Neuronal stem cell (in vitro differentiated cells): ENCODE data around the gene COG1.

Source experiments
- DNase-seq: peaks from one replicate; pipeline ENCODE4 v3.0.0-alpha.2; 2013; ENCODE audit warnings: low spot score
- H2AFZ ChIP-seq: one replicate; pipeline ENCODE4 v1.6.1; 2013; ENCODE audit warnings: mild to moderate bottlenecking, low read length, inconsistent platforms
- H2AK5ac ChIP-seq: 2 replicates; pipeline ENCODE4 v1.6.1; 2013; ENCODE audit warnings: low read depth, mild to moderate bottlenecking, inconsistent platforms, low read length, moderate library complexity, mixed read lengths
- H2BK120ac ChIP-seq: 2 replicates; pipeline ENCODE4 v1.6.1; 2013; ENCODE audit warnings: low read depth, mild to moderate bottlenecking, inconsistent platforms, low read length, moderate library complexity, mixed read lengths
- H2BK12ac ChIP-seq: one replicate; pipeline ENCODE4 v1.6.1; 2013; ENCODE audit warnings: low read length, inconsistent platforms
- H2BK15ac ChIP-seq: 2 replicates; pipeline ENCODE4 v1.6.1; 2013; ENCODE audit warnings: mild to moderate bottlenecking, low read length, inconsistent platforms, mixed read lengths
- H2BK5ac ChIP-seq: one replicate; pipeline ENCODE4 v1.6.1; 2013; ENCODE audit warnings: inconsistent platforms, mild to moderate bottlenecking, low read length, moderate library complexity
- H3K14ac ChIP-seq: one replicate; pipeline ENCODE4 v1.6.1; 2013; ENCODE audit warnings: low read length, inconsistent platforms
- H3K18ac ChIP-seq: 2 replicates; pipeline ENCODE4 v1.6.1; 2013; ENCODE audit warnings: low read length, inconsistent platforms
- H3K23ac ChIP-seq: 2 replicates; pipeline ENCODE4 v1.6.1; 2013; ENCODE audit warnings: low read depth, mild to moderate bottlenecking, mixed read lengths, low read length, inconsistent platforms; ENCODE audit not compliant: poor library complexity
- H3K27ac ChIP-seq: replicated peaks from 3 replicates; pipeline ENCODE4 v1.5.1; 2013; ENCODE audit warnings: low read length, inconsistent platforms
- H3K27me3 ChIP-seq, 3 experiments: 2 replicates each; pipeline ENCODE4 v1.6.1; 2013; ENCODE audit warnings: low read length in 3 of 3, mild to moderate bottlenecking in 2 of 3, inconsistent platforms in 1 of 3, low read depth in 1 of 3, mixed read lengths in 1 of 3, moderate library complexity in 1 of 3; ENCODE audit not compliant: control insufficient read depth in 3 of 3, insufficient read depth in 3 of 3
- H3K36me3 ChIP-seq, 2 donors: replicated peaks in 1 of 2; 2 replicates each; pipeline ENCODE4 v1.6.1; 2013; ENCODE audit warnings: low read length in 2 of 2; ENCODE audit not compliant: control insufficient read depth in 2 of 2, insufficient read depth in 2 of 2
- H3K4ac ChIP-seq: 2 replicates; pipeline ENCODE4 v1.6.1; 2013; ENCODE audit warnings: inconsistent platforms, mild to moderate bottlenecking, low read length, moderate library complexity
- H3K4me1 ChIP-seq, 2 donors: 1 replicate in 1 of 2; 2 replicates in 1 of 2; pipeline ENCODE4 v1.6.1; 2013; ENCODE audit warnings: low read length in 2 of 2, low read depth in 1 of 2; ENCODE audit not compliant: control insufficient read depth in 2 of 2, insufficient read depth in 1 of 2
- H3K4me2 ChIP-seq: one replicate; pipeline ENCODE4 v1.6.1; 2013; ENCODE audit warnings: mild to moderate bottlenecking, low read length, inconsistent platforms; ENCODE audit not compliant: insufficient read depth, poor library complexity, severe bottlenecking
- H3K4me3 ChIP-seq, 2 donors: 2 replicates each; pipeline ENCODE4 v1.5.1; 2013; ENCODE audit warnings: low read length in 2 of 2, mild to moderate bottlenecking in 2 of 2, inconsistent platforms in 1 of 2, moderate library complexity in 1 of 2
- H3K79me1 ChIP-seq: one replicate; pipeline ENCODE4 v1.6.1; 2013; ENCODE audit warnings: low read depth, mild to moderate bottlenecking, inconsistent platforms, low read length, moderate library complexity
- H3K9ac ChIP-seq: one replicate; pipeline ENCODE4 v1.6.1; 2013; ENCODE audit warnings: mild to moderate bottlenecking, low read depth, low read length, inconsistent platforms; ENCODE audit not compliant: poor library complexity
- H3K9me3 ChIP-seq, 2 donors: replicated peaks in 1 of 2; 2 replicates each; pipeline versions ENCODE3 to v1.6.1; 2013; ENCODE audit warnings: low read length in 2 of 2, mild to moderate bottlenecking in 2 of 2, inconsistent platforms in 1 of 2, low read depth in 1 of 2, mixed read lengths in 1 of 2, moderate library complexity in 1 of 2; ENCODE audit not compliant: control insufficient read depth in 2 of 2, insufficient read depth in 1 of 2
- H4K8ac ChIP-seq: one replicate; pipeline ENCODE4 v1.6.1; 2013; ENCODE audit warnings: low read depth, mild to moderate bottlenecking, inconsistent platforms, low read length, moderate library complexity
- H4K91ac ChIP-seq: one replicate; pipeline ENCODE4 v1.6.1; 2013; ENCODE audit warnings: low read length, low read depth, mild to moderate bottlenecking, inconsistent platforms; ENCODE audit not compliant: poor library complexity
- WGBS, 2 donors: extraction: QIAGEN DNeasy Blood & Tissue Kit; methylation state at CpG; one replicate each; pipeline ENCODE4 v1.1.7; 2013; ENCODE audit warnings: missing lambda C conversion rate in 2 of 2, mixed read lengths in 1 of 2; ENCODE audit not compliant: insufficient read length in 2 of 2, insufficient replicate concordance in 1 of 2; ENCODE audit errors: extremely low coverage in 2 of 2; 5-methylcytosine and 5-hydroxymethylcytosine counted together

COG1 gene

GRCh38 chr17:73158133-73158532, 34.7 kb upstream of the COG1 start:
- Histone ChIP-seq H2AK5ac (no peak overlapping the region), H4K8ac (no peak overlapping the region), H3K14ac (no peak overlapping the region), H3K27ac (no peak overlapping the region), H3K79me1 (no peaks in the 10 kb centered on the region), H3K18ac (no peak overlapping the region), H3K9me3 (no peaks in the 10 kb centered on the region), H2AFZ (no peak overlapping the region), H3K4ac (no peak overlapping the region), H4K91ac (no peak overlapping the region), H3K4me3 (no peak overlapping the region), H2BK5ac (no peak overlapping the region), H3K4me1 (peaks cover 0 to 17% of the 10 kb centered on the region in 2 donors), H2BK15ac (no peak overlapping the region), H2BK12ac (no peak overlapping the region), H3K27me3 (peaks cover 1 to 31% (median 10%) of the 10 kb centered on the region in 3 experiments), H3K9ac (no peak overlapping the region), H3K23ac (no peak overlapping the region), H2BK120ac (no peak overlapping the region), H3K36me3 (no peaks in the 10 kb centered on the region), H3K4me2 (no peak overlapping the region)
- DNase-seq, result no peak
- WGBS, 2 donors, result no CpG with 5 or more reads among the region's 2 CpGs

DNA sequence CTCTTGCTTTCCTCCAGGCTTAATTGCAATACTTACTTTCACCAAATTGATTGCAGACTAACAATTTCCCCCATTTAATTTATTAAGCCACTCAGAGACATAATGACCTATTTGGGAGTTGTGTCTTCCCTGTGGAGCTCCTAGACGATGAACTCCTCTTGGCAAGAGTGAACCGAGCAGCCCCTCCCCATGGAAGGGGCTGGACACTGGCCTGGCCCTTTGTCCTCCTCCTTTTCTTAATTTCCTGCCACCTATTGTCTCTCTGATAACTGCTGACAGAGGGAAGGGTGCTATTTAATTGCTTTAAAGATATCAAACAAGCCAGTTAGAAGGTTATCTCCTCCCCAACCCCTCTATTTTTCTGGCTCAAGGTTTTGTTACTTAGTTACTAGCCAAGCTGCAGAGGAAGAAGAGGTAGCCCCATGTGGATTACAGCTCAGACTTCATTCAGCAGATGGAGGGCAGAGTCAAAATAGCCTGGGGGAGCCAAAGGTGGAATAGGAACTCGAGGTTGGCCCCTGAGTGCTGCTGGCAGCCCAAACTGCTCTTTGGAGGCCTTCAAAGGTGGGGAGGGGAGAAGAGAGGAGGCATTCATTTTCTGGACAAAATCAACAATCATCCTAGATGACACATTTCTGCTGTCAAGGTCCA, 31.8 kb upstream of the COG1 start:
- Histone ChIP-seq H3K18ac (no peak overlapping the region), H2BK12ac (no peak overlapping the region), H3K4me1 (peaks cover 16 to 19% of the 10 kb centered on the region in 2 donors), H3K4me2 (no peak overlapping the region), H2BK120ac (no peak overlapping the region), H3K4me3 (no peak overlapping the region), H3K23ac (no peak overlapping the region), H2AK5ac (no peak overlapping the region), H4K8ac (no peak overlapping the region), H2BK5ac (no peak overlapping the region), H4K91ac (no peak overlapping the region), H3K27ac (no peak overlapping the region), H3K14ac (no peak overlapping the region), H3K4ac (no peak overlapping the region), H3K36me3 (no peaks in the 10 kb centered on the region), H2AFZ (no peak overlapping the region), H3K9ac (no peak overlapping the region), H2BK15ac (no peak overlapping the region), H3K79me1 (no peaks in the 10 kb centered on the region), H3K9me3 (no peaks in the 10 kb centered on the region), H3K27me3 (peaks cover 11 to 53% (median 38%) of the 10 kb centered on the region in 3 experiments)
- no peak for DNase-seq
- no CpG with 5 or more reads among the region's 3 CpGs for WGBS, 2 donors

- no peak for DNase-seq
- WGBS, 2 donors, result no CpG with 5 or more reads among the region's 8 CpGs
- peaks cover 11 to 65% (median 52%) of the 10 kb centered on the region in 3 experiments for H3K27me3 ChIP-seq
These were observed 29.8 kb upstream of the COG1 start for GRCh38 chr17:73163043-73163442.

GRCh38 chr17:73165616-73166404, 27.0 kb upstream of the COG1 start:
- DNase-seq, result peak; percentile 17

More at GRCh38 chr17:73163043-73163442, 29.8 kb upstream of the COG1 start:
- no peaks in the 10 kb centered on the region for H3K9me3 ChIP-seq
- H3K79me1 ChIP-seq, result no peaks in the 10 kb centered on the region
- H3K4ac ChIP-seq, result no peak overlapping the region
- H2BK15ac ChIP-seq, result no peak overlapping the region
- peak overlapping the region; percentile 15 for H2AK5ac ChIP-seq
- no peak overlapping the region for H3K27ac ChIP-seq
- no peak overlapping the region for H3K4me2 ChIP-seq
- no peak overlapping the region for H3K9ac ChIP-seq
- H2BK12ac ChIP-seq, result peak overlapping the region; percentile 17
- H2BK120ac ChIP-seq, result no peak overlapping the region
- H3K36me3 ChIP-seq, result no peaks in the 10 kb centered on the region
- H3K4me3 ChIP-seq, result peak overlapping the region in 1 of 2 donors; percentile 38
- no peak overlapping the region for H2BK5ac ChIP-seq
- H3K14ac ChIP-seq, result no peak overlapping the region
- H3K23ac ChIP-seq, result peak overlapping the region; percentile 37
- H3K18ac ChIP-seq, result peak overlapping the region; percentile 27
- H4K91ac ChIP-seq, result no peak overlapping the region
- H3K4me1 ChIP-seq, result peaks cover 14 to 23% of the 10 kb centered on the region in 2 donors
- H2AFZ ChIP-seq, result no peak overlapping the region
- no peak overlapping the region for H4K8ac ChIP-seq

More at GRCh38 chr17:73165616-73166404, 27.0 kb upstream of the COG1 start:
- Histone ChIP-seq H2BK120ac (no peak overlapping the region), H3K23ac (peak overlapping the region; percentile 32), H3K9me3 (peaks cover 0 to 2% of the 10 kb centered on the region in 2 donors), H2AK5ac (no peak overlapping the region), H3K4me3 (peak overlapping the region; percentile 45 to 86), H4K8ac (no peak overlapping the region), H4K91ac (no peak overlapping the region), H2BK12ac (no peak overlapping the region), H3K27me3 (peaks cover 11 to 72% (median 48%) of the 10 kb centered on the region in 3 experiments), H3K27ac (no peak overlapping the region), H2BK5ac (no peak overlapping the region), H3K14ac (no peak overlapping the region), H3K4me1 (peaks cover 11 to 23% of the 10 kb centered on the region in 2 donors), H3K79me1 (no peaks in the 10 kb centered on the region), H3K4me2 (peak overlapping the region; percentile 99), H3K9ac (peak overlapping the region; percentile 84), H2AFZ (peak overlapping the region; percentile 97), H3K36me3 (no peaks in the 10 kb centered on the region), H3K4ac (no peak overlapping the region), H3K18ac (peak overlapping the region; percentile 49), H2BK15ac (no peak overlapping the region)
- WGBS, 2 donors, result no CpG with 5 or more reads among the region's 51 CpGs
